Mucosa of rectum (tissue), 2 donors: ENCODE data around the gene AGPAT2.

ENCODE experiments used
- H3K27ac ChIP-seq, 2 donors: one replicate each; pipeline ENCODE4 v1.7.0; 2013; ENCODE audit warnings: inconsistent platforms in 2 of 2, low read depth in 2 of 2, low read length in 2 of 2
- H3K27me3 ChIP-seq, 2 donors: one replicate each; pipeline ENCODE4 v1.7.0; 2013; ENCODE audit warnings: low read length in 2 of 2; ENCODE audit not compliant: control insufficient read depth in 2 of 2, insufficient read depth in 2 of 2
- H3K36me3 ChIP-seq, 2 donors: one replicate each; pipeline ENCODE4 v1.7.0; 2013; ENCODE audit warnings: low read length in 2 of 2; ENCODE audit not compliant: control insufficient read depth in 2 of 2, insufficient read depth in 2 of 2
- H3K4me1 ChIP-seq, 2 donors: one replicate each; pipeline ENCODE4 v1.7.0; 2013; ENCODE audit warnings: low read length in 2 of 2, mild to moderate bottlenecking in 1 of 2; ENCODE audit not compliant: control insufficient read depth in 2 of 2, insufficient read depth in 2 of 2
- H3K4me3 ChIP-seq, 2 donors: one replicate each; pipeline ENCODE4 v1.7.0; 2013; ENCODE audit warnings: low read length in 2 of 2
- H3K9ac ChIP-seq, 2 donors: one replicate each; pipeline ENCODE4 v1.7.0; 2013; ENCODE audit warnings: low read length in 2 of 2, low read depth in 1 of 2, mild to moderate bottlenecking in 1 of 2
- H3K9me3 ChIP-seq, 2 donors: one replicate each; pipeline ENCODE4 v1.7.0; 2013; ENCODE audit warnings: low read length in 2 of 2; ENCODE audit not compliant: control insufficient read depth in 2 of 2
- donor health status: healthy.
- donor health status: Normal muscosa, but diverticular disease.

Gene AGPAT2

DNA sequence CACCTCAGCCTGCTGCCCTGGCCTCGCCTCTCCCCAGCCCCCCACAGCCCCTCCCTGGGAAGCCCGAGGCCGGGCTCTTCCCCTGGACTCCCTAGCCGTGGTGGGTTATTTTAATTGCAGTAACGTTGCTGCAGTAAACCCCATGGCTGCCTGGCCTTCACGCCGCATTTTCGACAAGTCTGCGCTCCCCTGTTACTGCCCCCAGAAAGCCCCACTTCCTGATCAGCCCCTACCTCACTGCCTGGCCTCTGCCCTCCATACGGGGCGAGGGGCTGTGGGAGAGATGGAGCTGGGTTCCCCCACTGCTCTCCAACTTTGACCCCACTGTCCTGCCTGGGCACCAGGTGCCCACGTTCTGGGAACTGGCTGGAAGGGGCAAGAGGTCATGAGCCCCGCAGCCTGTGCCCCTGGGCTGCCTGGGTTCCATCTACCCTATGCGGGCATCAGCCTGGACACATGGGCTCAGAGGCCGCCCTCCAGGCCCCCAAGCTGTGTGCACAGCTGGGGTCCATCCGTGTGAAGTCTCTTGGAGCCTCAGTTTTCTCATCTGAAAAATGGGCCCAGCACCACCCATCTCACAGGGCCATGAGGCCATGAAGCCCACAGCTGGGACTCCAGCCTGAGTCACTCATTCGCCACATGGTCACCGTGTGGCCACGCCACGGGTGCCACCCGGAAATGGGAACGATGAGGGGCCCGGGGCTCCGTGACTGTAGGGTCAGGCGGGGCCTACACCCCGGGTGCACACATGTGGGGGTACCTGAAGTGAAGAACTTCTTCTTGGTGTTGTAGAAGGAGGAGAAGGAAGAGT is 13.1 kb downstream of the AGPAT2 start:
- Histone ChIP-seq H3K4me1 (peaks cover 10 to 17% of the 10 kb centered on the region in 2 donors), H3K36me3 (peaks cover 11 to 20% of the 10 kb centered on the region in 2 donors), H3K9ac (no peak overlapping the region), H3K9me3 (no peaks in the 10 kb centered on the region), H3K27ac (peak overlapping the region in 1 of 2 donors; percentile 68), H3K27me3 (peaks cover 5 to 8% of the 10 kb centered on the region in 2 donors), H3K4me3 (no peak overlapping the region)

DNA sequence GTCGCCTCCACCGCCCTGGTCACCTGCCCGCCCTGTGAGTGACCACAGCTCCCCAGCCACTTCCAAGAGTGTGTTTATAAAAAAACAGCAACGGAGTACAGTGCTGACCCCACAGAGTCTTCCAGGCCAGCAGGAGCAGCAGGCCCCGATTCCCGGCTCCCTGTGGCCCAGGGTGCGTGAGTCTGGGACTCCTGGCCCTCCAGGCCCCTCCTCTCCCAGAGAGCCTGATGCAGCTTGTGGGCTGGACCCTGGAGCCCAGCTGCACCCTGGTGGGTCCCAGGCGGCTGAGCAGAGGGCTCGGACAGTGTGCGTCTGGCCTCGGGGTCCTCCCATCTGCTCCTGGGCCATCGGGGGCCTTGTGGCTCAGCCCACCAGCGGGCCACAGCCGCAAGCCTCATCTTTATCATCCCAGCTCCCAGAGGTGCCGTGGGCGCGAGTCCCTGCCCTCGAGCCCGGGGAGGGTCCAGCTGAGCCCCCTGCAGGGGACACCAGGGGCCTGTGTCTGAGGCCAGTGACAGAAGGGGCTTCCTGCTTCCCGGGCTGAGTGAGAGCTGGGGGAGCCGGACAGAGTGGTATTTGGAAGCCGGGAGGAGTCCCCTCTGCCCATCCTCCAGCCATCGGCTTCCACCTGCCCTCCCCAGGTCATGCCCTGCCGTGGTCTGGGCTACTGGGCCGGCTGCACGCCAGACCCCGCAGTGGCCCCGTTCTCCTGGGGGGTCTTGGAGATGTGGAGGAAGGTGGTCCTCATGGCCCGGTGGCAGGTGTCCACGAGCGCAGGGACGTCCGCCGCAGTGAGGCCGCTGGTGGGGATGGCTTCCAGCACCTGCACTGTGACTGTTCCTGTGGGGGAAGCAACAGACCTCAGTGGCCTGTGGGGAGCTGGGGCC is 13.9 kb downstream of the AGPAT2 start:
- peaks cover 11 to 20% of the 10 kb centered on the region in 2 donors for H3K36me3 ChIP-seq
- H3K27me3 ChIP-seq = peaks cover 5 to 14% of the 10 kb centered on the region in 2 donors
- H3K4me1 ChIP-seq = peaks cover 10 to 17% of the 10 kb centered on the region in 2 donors
- no peak overlapping the region for H3K27ac ChIP-seq
- no peaks in the 10 kb centered on the region for H3K9me3 ChIP-seq
- H3K4me3 ChIP-seq = no peak overlapping the region
- no peak overlapping the region for H3K9ac ChIP-seq

DNA sequence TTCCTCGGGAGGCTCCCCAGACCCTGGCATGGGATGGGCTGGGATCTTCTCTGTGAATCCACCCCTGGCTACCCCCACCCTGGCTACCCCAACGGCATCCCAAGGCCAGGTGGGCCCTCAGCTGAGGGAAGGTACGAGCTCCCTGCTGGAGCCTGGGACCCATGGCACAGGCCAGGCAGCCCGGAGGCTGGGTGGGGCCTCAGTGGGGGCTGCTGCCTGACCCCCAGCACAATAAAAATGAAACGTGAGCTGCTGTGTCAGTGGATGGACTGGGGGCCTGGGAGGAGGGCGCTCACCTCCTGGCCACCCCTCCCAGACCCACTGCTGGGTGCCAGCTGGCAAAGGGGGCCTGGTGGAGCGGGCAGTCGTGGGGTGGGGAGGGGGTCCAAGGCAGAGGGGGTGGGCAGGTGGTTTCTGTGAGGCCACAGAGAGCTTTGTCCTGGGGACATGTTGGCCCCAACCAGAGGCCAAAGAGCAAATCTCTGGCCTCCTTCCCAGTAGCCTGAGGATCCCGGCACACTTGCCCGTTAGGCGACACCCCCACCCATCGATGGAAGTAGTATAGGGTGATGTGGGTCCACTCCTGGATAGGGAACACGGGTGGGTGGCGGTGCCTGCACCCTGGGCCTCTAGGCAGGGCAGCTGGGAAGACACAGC is 14.7 kb downstream of the AGPAT2 start:
- no peaks in the 10 kb centered on the region for H3K9me3 ChIP-seq
- H3K27me3 ChIP-seq = peaks cover 5 to 19% of the 10 kb centered on the region in 2 donors
- no peak overlapping the region for H3K27ac ChIP-seq
- peaks cover 10 to 17% of the 10 kb centered on the region in 2 donors for H3K4me1 ChIP-seq
- no peak overlapping the region for H3K4me3 ChIP-seq
- no peak overlapping the region for H3K9ac ChIP-seq
- peaks cover 11 to 20% of the 10 kb centered on the region in 2 donors for H3K36me3 ChIP-seq

DNA sequence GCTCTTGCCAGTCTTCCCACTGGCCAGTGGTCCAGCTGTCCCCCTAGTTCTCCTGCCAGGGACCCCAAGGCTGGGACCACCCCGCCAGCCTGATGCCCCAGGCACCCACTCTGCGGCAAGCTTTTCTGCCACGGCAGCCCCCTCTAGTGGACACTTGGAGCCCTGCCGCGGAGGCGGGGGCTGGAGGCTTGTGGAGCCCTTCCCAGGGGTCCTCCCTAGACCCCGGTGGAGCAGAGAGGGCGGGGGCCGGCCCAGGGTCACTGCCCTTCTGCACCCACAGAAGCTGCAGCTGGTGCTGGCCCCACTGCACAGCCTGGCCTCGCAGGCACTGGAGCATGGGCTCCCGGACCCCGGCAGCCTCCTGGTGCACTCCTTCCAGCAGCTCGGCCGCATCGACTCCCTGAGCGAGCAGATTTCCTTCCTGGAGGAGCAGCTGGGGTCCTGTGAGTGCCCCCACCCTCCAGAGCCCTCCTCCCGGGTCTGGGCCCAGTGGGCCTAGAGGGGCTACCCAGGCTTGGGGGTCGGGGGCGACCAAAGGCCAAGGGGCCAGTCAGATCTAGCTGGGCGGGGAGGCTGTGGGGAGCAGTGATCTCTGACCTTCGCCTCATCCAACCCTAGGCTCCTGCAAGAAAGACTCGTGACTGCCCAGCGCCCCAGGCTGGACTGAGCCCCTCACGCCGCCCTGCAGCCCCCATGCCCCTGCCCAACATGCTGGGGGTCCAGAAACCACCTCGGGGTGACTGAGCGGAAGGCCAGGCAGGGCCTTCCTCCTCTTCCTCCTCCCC is 15.4 kb downstream of the AGPAT2 start:
- Histone ChIP-seq H3K27me3 (peaks cover 11 to 24% of the 10 kb centered on the region in 2 donors), H3K9me3 (no peaks in the 10 kb centered on the region), H3K36me3 (peaks cover 11 to 14% of the 10 kb centered on the region in 2 donors), H3K4me3 (no peak overlapping the region), H3K9ac (no peak overlapping the region), H3K4me1 (peaks cover 10 to 17% of the 10 kb centered on the region in 2 donors), H3K27ac (no peak overlapping the region)

DNA sequence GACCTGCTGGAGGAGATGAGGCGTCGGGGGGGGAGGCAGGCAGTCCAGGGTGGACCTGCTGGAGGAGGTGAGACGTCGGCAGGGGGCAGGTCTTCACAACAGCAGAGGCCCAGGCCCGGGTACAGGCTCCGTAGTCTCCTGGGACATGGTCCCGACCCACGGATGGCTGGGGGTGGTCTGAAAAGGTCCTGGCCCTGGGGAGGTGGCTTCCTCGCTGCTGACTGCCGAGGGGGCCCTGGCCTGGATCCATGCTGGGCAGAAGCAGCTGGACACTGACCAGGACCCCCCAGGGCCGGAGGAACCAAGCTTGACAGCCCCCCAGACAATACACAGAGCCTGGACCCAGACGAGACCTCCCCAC is 16.0 kb downstream of the AGPAT2 start:
- Histone ChIP-seq H3K9me3 (no peaks in the 10 kb centered on the region), H3K4me3 (no peak overlapping the region), H3K36me3 (peaks cover 8% of the 10 kb centered on the region in 2 donors), H3K27ac (no peak overlapping the region), H3K27me3 (peaks cover 12 to 28% of the 10 kb centered on the region in 2 donors), H3K4me1 (peaks cover 7 to 14% of the 10 kb centered on the region in 2 donors), H3K9ac (no peak overlapping the region)

DNA sequence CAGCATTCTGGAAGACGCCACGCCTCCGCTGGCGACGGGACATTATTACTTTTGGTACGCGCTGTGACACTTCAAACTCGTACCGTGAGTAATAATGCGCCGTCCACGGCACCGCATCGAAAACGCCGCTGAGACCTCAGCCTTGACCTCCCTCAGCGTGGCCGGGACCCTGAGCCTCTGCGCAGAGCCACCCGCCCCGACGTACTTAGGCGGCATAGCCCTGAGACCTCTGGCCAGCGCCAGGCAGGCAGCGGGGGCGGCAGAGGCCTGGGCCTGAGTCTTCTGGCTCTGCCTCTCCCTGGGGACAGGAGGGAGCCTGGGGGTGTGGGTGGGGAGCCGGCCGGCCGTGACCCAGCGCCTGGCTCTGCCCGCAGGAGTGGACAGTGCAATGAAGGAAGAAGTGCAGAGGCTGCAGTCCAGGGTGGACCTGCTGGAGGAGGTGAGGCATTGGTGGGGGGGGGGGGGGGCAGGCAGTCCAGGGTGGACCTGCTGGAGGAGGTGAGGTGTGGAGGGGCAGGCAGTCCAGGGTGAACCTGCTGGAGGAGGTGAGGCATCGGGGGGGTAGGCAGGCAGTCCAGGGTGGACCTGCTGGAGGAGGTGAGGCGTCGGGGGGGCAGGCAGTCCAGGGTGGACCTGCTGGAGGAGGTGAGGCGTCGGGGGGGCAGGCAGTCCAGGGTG is 16.5 kb downstream of the AGPAT2 start:
- Histone ChIP-seq H3K4me1 (peaks cover 2 to 9% of the 10 kb centered on the region in 2 donors), H3K9me3 (no peaks in the 10 kb centered on the region), H3K27ac (no peak overlapping the region), H3K36me3 (peaks cover 6 to 7% of the 10 kb centered on the region in 2 donors), H3K9ac (no peak overlapping the region), H3K27me3 (peaks cover 12 to 28% of the 10 kb centered on the region in 2 donors), H3K4me3 (no peak overlapping the region)

DNA sequence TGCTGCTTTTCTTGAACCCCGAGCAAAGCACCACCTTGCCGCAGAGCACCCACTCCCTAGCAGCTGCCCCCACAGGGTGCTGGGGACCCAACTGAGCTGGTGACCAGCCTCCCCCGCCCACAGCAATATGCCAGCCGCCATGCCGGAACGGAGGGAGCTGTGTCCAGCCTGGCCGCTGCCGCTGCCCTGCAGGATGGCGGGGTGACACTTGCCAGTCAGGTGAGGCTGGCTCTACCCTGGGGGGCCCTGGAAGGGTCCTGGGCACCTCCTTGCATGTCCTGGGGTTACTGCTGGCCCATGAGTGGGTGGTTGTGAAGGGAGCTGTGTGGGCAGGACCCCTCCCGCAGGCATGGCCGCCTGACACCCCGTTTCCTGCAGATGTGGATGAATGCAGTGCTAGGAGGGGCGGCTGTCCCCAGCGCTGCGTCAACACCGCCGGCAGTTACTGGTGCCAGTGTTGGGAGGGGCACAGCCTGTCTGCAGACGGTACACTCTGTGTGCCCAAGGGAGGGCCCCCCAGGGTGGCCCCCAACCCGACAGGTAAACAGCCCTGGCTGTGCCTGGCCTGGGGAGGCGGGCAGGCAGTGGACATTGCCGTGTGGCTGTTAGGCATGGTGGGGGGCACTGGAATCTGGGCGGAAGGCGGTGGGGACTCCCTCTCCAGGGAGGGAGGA is 17.3 kb downstream of the AGPAT2 start:
- peak overlapping the region in 1 of 2 donors; percentile 16 for H3K27ac ChIP-seq
- H3K36me3 ChIP-seq = peaks cover 6 to 7% of the 10 kb centered on the region in 2 donors
- H3K27me3 ChIP-seq = peaks cover 14 to 31% of the 10 kb centered on the region in 2 donors
- H3K9me3 ChIP-seq = no peaks in the 10 kb centered on the region
- no peak overlapping the region for H3K4me3 ChIP-seq
- H3K4me1 ChIP-seq = peaks cover 3 to 5% of the 10 kb centered on the region in 2 donors
- no peak overlapping the region for H3K9ac ChIP-seq

DNA sequence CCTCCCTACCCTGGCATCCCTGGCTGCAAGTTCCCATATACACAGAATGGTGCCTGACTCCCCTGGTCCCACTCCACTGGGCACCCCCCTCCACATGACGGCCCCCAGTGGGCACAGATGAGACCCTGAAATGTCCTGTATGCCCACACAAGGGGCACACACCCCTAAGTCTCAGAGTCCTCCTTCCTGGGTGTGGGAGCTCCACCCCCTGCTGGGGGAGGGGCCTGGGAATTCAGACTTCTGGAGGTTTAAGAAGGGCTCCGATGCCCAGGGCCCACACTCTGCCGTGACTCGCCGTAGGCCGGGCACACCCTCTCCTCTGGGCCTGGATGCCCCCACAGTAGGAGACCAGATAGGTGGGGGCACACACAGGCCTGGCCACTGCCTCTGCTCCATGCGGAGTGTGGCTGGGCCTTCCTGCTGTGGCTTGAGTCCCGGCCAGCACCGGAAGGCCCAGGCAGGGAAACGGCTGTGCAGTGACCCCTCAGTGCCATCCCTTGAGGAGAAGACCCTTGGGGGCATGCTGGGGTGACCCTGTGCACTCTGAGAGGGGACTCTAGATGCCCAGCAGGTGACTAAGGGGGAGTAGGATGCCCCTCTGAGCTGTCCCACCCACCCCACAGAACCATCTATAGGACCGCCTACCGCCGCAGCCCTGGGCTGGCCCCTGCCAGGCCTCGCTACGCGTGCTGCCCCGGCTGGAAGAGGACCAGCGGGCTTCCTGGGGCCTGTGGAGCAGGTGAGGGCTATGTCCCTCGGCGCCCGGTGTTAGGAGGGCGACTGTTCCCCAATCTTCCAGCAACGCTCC is 18.1 kb downstream of the AGPAT2 start:
- no peak overlapping the region for H3K9ac ChIP-seq
- no peak overlapping the region for H3K27ac ChIP-seq
- no peaks in the 10 kb centered on the region for H3K9me3 ChIP-seq
- H3K4me3 ChIP-seq = no peak overlapping the region
- peaks cover 0 to 3% of the 10 kb centered on the region in 2 donors for H3K4me1 ChIP-seq
- H3K27me3 ChIP-seq = peaks cover 17 to 36% of the 10 kb centered on the region in 2 donors
- H3K36me3 ChIP-seq = peaks cover 0 to 2% of the 10 kb centered on the region in 2 donors
